DND-41 (cell line): Measurements from ENCODE around the gene GABRA4.

Experiments
- ATAC-seq: fragments of 200-7000 bp; cut with Tn5 transposase; 3 replicates; pipeline ENCODE4 v1.9.1; 2021; ENCODE audit warnings: low read depth; ENCODE audit not compliant: insufficient read depth
- DNase-seq: peaks from one replicate; pipeline ENCODE4 v3.0.0-alpha.2; 2020
- H2AFZ ChIP-seq: 2 replicates; pipeline ENCODE4 v1.6.0; 2012; ENCODE audit warnings: low read depth, low read length
- H3K27ac ChIP-seq: 2 replicates; pipeline ENCODE4 v1.5.1; 2012; ENCODE audit warnings: low read length, inconsistent platforms
- H3K27me3 ChIP-seq: fragments of 200-600 bp; sonication (generic); 2 replicates; pipeline ENCODE4 v1.6.0; 2012; ENCODE audit warnings: low read length, mild to moderate bottlenecking, inconsistent platforms; ENCODE audit not compliant: insufficient read depth, poor library complexity
- H3K36me3 ChIP-seq: 2 replicates; pipeline ENCODE4 v1.5.1; 2012; ENCODE audit warnings: low read length, inconsistent platforms; ENCODE audit not compliant: insufficient read depth
- H3K4me1 ChIP-seq: 2 replicates; pipeline ENCODE4 v1.5.1; 2012; ENCODE audit warnings: mild to moderate bottlenecking, low read length; ENCODE audit not compliant: insufficient read depth
- H3K4me2 ChIP-seq: 2 replicates; pipeline ENCODE4 v1.6.0; 2012; ENCODE audit warnings: mild to moderate bottlenecking, moderate library complexity, low read length, inconsistent platforms; ENCODE audit not compliant: insufficient read depth
- H3K4me3 ChIP-seq, 2 experiments: fragments of 200-600 bp in 1 of 2; shearing (Covaris generic) in 1 of 2; 2 replicates each; pipeline ENCODE4 v1.5.1; 2012 to 2016; ENCODE audit warnings: inconsistent platforms in 2 of 2, low read length in 2 of 2, mild to moderate bottlenecking in 2 of 2, low read depth in 1 of 2, moderate library complexity in 1 of 2
- H3K79me2 ChIP-seq: 2 replicates; pipeline ENCODE4 v1.6.0; 2012; ENCODE audit warnings: low read length, inconsistent platforms; ENCODE audit not compliant: insufficient read depth
- H3K9ac ChIP-seq: 2 replicates; pipeline ENCODE4 v1.6.0; 2012; ENCODE audit warnings: low read depth, mild to moderate bottlenecking, inconsistent platforms, low read length, moderate library complexity
- H3K9me3 ChIP-seq: 2 replicates; pipeline ENCODE4 v1.5.1; 2012; ENCODE audit warnings: low read length, moderate library complexity, mild to moderate bottlenecking, inconsistent platforms; ENCODE audit not compliant: insufficient read depth, severe bottlenecking
- H4K20me1 ChIP-seq: 2 replicates; pipeline ENCODE4 v1.6.0; 2012; ENCODE audit warnings: low read length; ENCODE audit not compliant: insufficient read depth
- CTCF ChIP-seq: IDR thresholded peaks from 2 replicates; pipeline ENCODE4 v1.5.1; 2012; ENCODE audit warnings: borderline replicate concordance, low read length, moderate library complexity, mild to moderate bottlenecking; ENCODE audit not compliant: poor library complexity, severe bottlenecking; ENCODE audit errors: extremely low read depth
- EZH2 ChIP-seq: IDR thresholded peaks from 3 replicates; pipeline ENCODE4 v1.6.1; 2012; ENCODE audit warnings: borderline replicate concordance, low read depth, mild to moderate bottlenecking, moderate library complexity, low read length, inconsistent platforms; ENCODE audit not compliant: severe bottlenecking

GABRA4 gene

GRCh38 chr4:46924789-46925529, 68.4 kb downstream of the GABRA4 start:
- no peak overlapping the region for H2AFZ ChIP-seq
- no peak overlapping the region for H3K4me3 ChIP-seq
- H3K79me2 ChIP-seq = no peaks in the 10 kb centered on the region
- H3K36me3 ChIP-seq = no peaks in the 10 kb centered on the region
- H3K9ac ChIP-seq = no peak overlapping the region
- H3K9me3 ChIP-seq = no peaks in the 10 kb centered on the region
- TF ChIP-seq EZH2 = no peak
- no peak for TF ChIP-seq CTCF
- H3K4me2 ChIP-seq = no peak overlapping the region
- peaks cover 4% of the 10 kb centered on the region for H3K27me3 ChIP-seq
- H3K4me1 ChIP-seq = no peaks in the 10 kb centered on the region
- H4K20me1 ChIP-seq = no peaks in the 10 kb centered on the region
- ATAC-seq (no peak), DNase-seq (no peak)
- H3K27ac ChIP-seq = no peak overlapping the region

- no peaks in the 10 kb centered on the region for H3K36me3 ChIP-seq
- no peak for ATAC-seq
These were observed 71.2 kb downstream of the GABRA4 start for GRCh38 chr4:46922205-46922604.

GRCh38 chr4:46909078-46909477, 84.3 kb downstream of the GABRA4 start, which contains the start of gene COX7B2:
Gene COX7B2, minus strand, starts transcription at chr4:46909245. Its CDS starts 174,053 bp downstream, at chr4:46735192.
- H3K36me3 ChIP-seq = no peaks in the 10 kb centered on the region
- ATAC-seq (no peak), DNase-seq (no peak)
- H3K9ac ChIP-seq = no peak within 1 kb of the TSS
- H3K79me2 ChIP-seq = no peaks in the 10 kb centered on the region
- no peak within 1 kb of the TSS; the same call in 1 of the 2 replicates for H2AFZ ChIP-seq
- no peaks in the 10 kb centered on the region for H4K20me1 ChIP-seq
- no peak within 1 kb of the TSS for H3K4me2 ChIP-seq
- no peaks in the 10 kb centered on the region for H3K27me3 ChIP-seq
- H3K4me3 ChIP-seq = no peak within 1 kb of the TSS
- no peaks in the 10 kb centered on the region for H3K9me3 ChIP-seq
- TF ChIP-seq EZH2 = no peak
- TF ChIP-seq CTCF = no peak
- H3K4me1 ChIP-seq = no peaks in the 10 kb centered on the region
- H3K27ac ChIP-seq = no peak within 1 kb of the TSS

More at GRCh38 chr4:46922205-46922604, 71.2 kb downstream of the GABRA4 start:
- H3K9me3 ChIP-seq = no peaks in the 10 kb centered on the region
- no peaks in the 10 kb centered on the region for H4K20me1 ChIP-seq
- no peaks in the 10 kb centered on the region for H3K4me1 ChIP-seq
- H3K9ac ChIP-seq = no peak overlapping the region
- no peak overlapping the region for H3K4me2 ChIP-seq
- H3K27me3 ChIP-seq = peaks cover 4% of the 10 kb centered on the region
- H2AFZ ChIP-seq = no peak overlapping the region
- no peak overlapping the region for H3K4me3 ChIP-seq
- H3K27ac ChIP-seq = no peak overlapping the region
- TF ChIP-seq CTCF = no peak
- TF ChIP-seq EZH2 = no peak
- no peak for DNase-seq
- H3K79me2 ChIP-seq = no peaks in the 10 kb centered on the region
